GM21423 (cell line): Measurements from ENCODE around the gene ITCH.
"Not testable (repeated sequence)": the region's sequence is repeated elsewhere in the genome, so short reads cannot be mapped to it uniquely, and the experiment has no call there.

Source experiments
- ATAC-seq: cut with Tn5 transposase; IDR thresholded peaks from one replicate; pipeline ENCODE4 v1.9.1; 2021; ENCODE audit warnings: mild to moderate bottlenecking, moderate library complexity; ENCODE audit not compliant: unreplicated experiment

Gene ITCH

DNA sequence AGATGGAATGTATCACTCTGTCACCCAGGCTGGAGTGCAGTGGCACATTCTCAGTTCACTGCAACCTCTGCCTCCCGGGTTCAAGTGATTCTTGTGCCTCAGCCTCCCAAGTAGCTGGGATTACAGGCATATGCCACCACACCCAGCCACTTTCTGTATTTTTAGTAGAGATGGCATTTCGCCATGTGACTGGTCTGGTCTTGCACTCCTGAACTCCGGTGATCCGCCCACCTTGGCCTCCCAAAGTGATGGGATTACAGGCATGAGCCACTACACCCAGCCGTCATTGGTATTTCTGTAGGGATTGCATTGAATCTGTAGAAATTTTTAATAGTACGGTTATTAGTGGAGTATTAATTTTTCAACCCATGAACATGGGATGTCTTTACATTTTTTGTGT lies 134.5 kb downstream of the ITCH start:
- ATAC-seq: not testable (repeated sequence)

DNA sequence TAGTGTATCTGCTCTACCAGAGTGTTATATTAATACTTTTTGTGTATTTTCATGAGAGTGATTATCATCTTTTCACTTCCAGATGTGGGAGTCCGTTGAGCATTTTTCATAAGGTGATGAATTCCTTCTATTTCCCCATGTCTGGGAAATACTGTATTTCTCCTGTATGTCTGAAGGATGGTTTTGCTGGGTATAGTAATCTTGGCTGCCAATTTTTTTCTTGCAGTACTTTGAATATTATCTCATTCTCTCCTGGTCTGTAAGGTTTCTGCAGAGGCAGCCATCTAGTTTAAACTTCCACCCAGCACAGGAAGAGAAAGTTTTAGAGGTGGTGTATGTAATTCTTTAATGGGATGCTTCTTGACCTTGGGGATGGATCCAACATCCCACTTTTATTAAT lies 137.8 kb downstream of the ITCH start:
- no peak for ATAC-seq

DNA sequence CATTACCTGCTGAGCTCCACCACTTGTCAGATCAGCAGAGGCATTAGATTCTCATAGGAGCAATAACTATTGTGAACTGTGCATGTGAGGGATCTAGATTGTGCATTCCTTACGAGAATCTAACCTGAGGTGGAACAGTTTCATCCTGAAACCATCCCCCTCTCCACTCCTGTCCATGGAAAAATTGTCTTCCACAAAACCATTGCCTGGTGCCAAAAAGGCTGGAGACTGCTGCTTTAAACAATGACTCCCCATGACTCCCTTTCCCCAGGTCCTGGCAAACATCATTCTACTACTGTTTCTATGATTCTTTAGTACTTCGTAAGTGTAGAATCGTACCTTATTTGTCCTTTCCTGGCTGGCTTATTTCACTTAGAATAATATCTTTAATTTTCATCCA lies 143.4 kb downstream of the ITCH start:
- ATAC-seq: no peak

DNA sequence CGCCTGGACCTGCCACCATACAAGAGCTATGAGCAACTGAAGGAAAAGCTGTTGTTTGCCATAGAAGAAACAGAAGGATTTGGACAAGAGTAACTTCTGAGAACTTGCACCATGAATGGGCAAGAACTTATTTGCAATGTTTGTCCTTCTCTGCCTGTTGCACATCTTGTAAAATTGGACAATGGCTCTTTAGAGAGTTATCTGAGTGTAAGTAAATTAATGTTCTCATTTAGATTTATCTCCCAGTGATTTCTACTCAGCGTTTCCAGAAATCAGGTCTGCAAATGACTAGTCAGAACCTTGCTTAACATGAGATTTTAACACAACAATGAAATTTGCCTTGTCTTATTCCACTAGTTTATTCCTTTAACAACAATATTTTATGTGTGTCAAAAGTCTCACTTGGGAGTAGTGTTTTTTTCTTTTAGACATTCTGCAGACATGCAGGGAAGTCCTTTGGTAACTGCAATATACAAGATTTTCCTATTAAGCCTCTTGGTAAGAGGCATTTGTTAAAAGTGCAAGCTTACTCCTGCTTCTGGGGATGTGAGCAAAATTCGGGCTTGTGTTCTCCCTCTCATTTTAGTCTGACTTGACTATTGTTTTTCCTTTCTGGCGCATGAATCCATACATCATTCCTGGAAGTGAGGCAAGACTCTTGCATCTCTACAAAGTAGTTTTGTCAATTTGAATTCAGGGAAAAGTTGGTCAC lies 144.8 kb downstream of the ITCH start:
- no peak for ATAC-seq

DNA sequence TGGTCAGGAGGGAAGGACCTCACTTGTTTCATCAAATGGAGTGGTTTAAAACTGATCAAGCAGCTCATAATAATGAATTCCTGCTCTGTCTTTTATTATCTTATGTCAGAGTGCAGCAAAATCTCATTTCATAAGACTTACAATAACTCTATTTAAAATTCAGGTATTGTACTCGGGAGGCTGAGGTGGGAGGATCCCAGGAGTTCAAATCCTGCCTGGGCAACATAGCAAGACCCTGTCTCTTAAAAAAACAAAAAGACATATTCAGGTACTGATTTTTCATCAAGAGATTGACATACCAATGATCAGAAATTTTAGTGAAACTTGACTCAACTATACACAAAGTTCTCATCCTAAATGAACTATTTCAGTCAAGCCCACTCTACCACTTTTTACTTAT lies 147.5 kb downstream of the ITCH start:
- no peak for ATAC-seq

DNA sequence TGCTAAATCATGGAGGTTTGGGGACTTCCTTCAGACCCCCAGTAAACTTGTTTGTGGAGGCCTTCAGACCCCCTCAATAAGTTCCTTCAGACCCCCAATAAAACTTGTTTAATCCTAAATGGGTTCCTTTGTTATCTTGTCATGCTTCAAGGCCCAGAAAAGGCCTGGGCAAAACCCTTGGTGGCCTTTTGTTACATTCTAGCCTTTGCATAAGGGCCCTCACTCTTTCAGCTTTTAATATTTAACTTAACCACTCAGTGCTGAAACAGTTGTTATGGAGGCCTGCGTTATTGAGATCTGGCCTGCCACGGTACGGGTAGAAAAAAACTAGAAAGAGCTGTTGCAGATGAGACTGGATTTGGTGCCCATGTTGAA lies 148.8 kb downstream of the ITCH start:
- ATAC-seq: no peak

DNA sequence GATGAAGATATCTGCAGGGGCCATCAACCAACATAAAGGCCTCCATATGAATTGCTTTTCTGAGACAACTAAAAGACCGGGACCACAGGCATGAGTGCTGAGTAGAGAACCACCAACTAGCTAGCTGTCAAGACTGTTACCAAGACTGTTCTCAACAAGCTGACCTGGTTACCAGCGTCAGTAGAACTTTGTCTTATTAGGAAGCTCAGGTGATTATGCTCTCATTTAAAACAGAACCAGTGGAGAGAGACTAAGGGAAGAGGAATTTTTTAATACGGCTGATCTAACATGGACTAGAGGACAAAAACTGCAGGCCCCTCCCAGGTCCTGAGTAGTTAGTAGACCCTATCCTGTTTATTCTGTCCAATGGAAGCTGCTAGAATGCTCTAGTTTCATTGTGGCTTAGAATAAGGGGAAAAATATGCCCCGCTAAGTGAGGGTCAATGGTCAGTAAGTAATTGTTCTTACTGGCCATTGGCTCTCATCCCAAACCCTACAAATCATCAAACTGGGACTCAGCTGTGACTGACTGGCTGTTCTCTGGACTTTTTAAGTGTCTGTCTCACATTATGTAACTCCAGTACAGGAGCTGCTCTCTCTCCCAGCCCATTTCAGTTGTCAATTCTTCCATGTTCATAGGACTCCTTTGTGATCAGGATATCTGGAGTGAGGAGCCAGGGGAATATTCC lies 149.3 kb downstream of the ITCH start:
- no peak for ATAC-seq

DNA sequence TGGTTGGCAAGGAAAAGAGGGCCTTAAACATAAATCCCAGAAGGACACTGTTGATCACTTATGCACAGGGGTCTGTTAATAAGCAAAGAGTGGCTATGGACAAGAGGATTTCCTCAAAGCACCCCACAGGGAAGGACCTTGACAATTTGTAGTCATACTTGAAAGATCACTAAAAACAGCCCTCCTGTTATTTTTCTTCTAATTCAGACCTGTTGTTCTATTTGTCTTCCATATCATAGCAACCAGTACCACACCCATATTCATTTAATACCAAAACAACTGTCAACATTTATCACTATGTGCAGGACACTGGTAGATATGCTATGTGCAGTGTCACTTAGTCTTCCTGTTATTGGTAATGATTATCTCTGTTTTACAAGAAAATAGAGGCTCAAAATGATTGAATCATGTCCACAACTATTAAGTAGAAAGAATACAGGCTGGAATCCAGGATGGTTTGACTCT lies 149.9 kb downstream of the ITCH start:
- no peak for ATAC-seq

DNA sequence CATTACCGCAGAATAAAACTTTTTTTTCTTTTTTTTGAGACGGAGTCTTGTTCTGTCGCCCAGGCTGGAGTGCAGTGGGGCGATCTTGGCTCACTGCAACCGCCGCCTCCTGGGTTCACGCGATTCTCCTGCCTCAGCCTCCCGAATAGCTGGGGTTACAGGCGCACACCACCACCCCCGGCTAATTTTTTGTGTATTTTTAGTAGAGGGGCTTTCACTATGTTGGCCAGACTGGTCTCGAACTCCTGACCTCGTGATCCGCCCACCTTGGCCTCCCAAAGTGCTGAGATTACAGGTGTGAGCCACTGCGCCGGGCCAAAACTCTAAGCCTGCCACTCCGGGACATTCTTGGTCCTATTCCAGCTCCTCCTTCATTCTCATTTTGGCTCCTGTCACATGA lies 151.0 kb downstream of the ITCH start:
- not testable (repeated sequence) for ATAC-seq

DNA sequence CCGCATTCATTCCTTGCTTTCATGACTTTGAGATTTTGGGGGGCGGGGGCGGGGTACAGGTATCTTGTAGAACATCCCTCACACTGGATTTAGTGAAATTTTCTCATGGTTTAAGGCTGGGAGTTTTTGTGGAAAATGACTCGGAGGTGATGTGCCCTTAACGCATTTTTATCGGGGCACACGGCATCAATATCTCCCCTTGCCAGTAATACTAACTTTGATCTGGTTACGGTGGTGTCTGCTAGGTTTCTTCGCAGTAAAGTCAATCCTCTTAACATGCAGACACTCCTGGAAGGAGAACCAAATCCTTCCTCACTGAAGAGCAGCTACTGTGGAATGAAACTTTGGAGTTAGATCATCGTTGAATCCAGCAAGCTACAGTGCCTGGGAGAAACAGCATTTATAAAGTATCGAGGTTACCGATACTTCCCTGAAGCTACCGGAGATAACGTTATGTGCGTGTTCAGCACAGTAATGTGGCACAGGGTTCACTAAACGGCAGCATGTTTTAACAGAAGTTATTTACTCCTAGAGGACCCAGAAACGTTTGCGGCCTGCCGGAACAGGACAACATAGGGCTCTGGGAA lies 151.9 kb downstream of the ITCH start:
- ATAC-seq: no peak

DNA sequence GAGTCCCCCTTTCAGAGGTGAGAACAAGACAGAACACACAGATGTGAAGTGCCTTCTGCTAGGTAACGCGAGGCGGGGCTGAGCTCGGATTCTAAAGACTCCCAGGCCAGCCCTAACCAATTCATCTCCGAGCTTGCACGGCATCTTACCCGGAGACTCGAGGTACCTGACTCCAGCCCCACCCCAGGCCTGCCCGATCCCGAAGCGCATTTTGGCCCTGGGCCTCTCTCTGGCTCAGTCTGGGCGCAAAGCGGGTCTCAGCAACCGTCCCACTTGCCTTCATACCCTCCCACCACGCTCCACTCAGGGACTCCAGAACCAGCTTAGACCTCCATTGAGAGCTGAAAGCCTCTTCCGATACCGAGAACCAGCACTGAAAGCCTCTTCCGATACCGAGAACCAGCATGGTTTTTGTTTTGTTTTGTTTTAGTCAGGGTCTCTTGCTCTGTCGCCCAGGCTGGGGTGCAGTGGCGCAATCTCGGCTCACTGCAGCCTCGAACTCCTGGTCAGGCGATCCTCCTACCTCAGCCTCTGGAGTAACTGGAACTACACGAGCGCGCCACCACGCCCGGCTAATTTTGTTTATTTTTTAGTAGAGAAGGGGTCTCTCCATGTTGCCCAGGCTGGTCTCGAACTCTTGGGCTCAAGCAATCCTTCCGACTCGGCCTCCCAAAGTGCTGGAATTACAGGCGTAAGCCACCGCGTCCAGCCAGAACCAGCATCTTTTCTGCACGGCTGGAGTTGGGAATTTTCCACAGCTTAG lies 152.6 kb downstream of the ITCH start:
- peak; percentile 50 for ATAC-seq

DNA sequence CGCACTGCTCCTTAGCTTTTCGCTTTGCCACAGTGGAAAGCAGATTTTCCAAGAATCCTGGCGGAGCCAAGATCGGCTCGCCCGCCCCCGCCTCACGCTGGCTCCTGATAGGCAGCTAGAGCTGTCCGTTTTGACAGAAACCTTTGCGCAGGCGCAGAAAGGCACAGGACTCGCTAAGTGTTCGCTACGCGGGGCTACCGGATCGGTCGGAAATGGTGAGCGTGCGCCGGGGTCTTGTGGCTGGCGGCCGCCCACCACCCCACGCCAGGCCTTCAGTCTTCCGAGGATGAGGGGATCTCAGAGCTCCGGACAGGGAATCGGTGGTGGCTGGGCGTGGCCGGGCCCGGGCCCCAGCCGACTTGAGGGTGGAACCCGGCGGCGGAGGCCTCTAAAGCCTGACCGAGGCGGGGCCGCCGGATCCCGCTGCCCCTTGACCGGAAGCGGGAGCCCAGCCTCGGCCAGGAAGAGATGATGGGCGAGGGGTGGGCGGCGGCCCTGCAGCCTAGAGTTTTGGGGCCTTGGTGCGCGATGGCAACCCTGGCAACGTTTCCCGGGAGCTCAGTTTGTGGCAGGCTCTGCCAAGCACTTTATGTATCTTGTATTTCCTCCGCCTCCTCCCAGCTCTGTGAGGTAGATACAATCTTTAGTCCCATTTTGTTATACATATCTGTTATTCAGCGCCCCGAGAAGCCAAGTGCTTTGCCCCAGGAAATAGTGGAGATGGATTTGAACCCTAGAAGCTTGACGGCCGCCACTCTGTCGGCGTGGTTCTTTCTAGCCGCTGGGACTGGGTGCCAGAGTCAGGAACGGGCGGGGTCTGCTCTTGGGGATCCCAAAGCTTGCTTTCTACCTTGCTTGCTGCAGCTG lies 153.4 kb downstream of the ITCH start, which contains the start of gene DYNLRB1:
TSS of gene DYNLRB1 (plus strand) at position 176 of the 867 bp plus-strand sequence. CDS start at position 213, 37 bp downstream.
- peak; percentile 66 for ATAC-seq

DNA sequence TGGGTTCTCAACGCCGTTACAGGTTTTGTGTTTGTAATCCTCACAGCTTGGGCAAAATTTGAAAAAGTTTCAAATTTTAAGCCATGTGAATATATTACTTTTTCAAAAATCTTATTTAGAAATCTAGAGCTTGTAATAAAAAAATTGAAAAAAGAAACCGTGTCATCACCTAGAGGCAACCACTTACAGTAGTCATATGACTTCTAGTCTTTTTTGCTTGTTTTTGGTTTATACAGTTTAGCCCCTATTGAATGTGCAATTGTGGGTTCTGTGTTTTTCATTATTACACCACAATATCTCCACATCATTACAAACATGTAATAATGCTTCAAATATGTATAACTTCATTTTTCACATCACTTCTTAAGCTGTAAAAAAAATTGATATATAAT lies 154.0 kb downstream of the ITCH start:
- no peak for ATAC-seq

DNA sequence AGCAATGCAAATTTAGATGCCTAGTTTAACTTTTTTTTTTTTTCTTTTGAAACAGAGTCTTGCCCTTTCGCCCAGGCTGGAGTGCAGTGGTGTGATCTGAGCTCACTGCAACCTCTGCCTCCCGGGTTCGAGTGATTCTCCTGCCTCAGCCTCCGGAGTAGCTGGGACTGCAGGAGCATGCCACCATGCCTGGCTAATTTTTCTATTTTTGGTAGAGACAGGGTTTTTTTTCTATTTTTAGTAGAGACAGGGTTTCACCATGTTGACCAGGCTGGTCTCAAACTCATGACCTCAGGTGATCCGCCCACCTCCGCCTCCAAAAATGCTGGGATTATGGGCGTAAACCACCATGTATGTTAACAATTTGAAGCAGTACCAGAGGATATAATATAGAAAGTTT lies 155.8 kb downstream of the ITCH start:
- not testable (repeated sequence) for ATAC-seq

DNA sequence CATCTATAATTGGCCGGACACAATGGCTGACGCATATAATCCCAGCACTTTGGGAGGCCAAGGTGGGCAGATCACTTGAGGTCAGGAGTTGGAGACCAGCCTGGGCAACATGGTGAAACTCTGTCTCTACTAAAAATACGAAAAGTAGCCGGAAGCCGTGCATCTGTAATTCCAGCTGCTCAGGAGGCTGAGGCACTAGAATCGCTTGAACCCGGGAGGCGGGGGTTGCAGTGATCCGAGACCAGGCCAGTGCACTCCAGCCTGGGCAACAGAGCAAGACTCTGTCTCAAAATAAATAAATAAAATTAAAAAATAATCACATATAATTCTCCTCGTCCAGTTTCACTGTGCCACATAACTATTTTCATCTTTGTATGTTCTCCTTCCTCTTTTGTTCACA lies 156.8 kb downstream of the ITCH start:
- not testable (repeated sequence) for ATAC-seq

DNA sequence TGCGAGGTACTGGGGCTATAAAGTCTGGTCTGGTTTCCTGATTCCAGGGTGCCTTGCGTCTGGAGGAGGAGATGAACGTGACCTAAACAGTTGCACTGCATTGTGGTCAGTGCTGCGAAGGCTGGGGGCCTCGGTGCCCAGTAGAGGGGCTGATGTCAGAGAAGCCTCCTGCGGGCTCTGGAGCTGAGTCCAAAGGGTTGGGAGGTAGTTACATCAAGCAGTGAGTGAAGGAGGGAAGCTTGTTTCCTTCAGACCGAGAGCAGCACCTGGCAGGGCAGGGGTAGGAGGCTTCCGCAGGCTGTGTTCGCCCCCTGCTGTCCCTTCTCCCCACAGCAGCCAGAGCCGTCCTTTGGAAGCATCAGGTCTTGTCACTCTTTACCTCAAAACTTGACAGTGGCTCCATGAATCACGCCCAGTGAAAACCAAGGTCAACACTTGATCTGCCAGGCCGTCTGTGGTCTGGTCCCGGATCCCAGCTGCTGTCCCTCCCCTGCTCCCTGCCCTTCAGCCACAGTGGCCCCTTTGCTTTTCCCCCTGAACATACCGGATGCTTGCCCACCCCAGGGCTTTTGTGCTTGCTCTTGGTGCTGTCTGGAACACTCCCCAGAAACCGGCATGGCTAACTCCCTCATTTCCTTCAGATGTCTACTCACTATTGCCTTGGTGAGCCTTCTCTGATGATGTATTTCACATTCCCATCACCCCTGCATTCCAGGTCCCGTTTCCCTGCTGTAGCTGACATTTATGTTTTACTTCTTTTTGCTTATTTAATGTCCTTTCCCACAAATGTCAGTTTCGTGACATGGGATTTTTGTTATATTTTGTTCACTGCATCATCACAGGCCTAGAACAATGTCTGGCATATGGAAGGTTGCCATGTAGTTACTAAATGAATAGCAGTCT lies 160.1 kb downstream of the ITCH start:
- ATAC-seq: no peak

DNA sequence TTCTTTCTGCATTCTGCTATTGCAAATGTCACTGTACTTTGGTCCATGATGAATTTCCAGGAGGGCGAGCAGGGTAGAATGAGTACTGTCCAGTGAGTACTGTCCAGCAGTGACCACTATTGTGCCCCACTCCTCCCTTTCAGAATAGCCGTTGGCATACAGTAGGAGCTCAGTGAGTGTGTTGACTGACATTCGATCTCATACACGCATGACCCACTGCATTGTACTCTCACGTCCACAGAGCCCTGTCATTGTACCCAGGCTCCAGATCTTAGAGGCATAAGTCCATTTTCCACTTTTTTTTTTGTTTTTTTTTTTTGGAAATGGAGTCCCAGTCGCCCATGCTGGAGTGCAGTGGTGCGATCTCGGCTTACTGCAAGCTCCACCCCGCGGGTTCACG lies 161.4 kb downstream of the ITCH start:
- no peak for ATAC-seq

DNA sequence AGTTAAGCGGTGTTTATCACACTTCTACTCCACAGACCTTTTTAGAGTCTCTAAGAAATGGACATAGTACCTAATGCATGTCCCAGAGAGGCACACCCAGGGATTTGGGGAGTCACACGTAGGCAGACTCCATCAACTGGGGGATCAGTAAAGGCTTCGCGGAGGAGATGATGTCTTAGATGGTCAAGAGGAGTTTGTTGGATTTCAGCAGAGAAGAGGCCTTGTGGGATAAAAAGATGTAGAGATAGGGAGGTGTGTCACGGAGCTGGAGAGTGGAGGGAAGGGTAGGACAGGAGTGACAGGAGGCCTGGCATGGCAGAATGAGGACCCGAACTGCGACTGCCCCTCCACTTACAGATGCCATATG lies 162.3 kb downstream of the ITCH start:
- no peak for ATAC-seq

DNA sequence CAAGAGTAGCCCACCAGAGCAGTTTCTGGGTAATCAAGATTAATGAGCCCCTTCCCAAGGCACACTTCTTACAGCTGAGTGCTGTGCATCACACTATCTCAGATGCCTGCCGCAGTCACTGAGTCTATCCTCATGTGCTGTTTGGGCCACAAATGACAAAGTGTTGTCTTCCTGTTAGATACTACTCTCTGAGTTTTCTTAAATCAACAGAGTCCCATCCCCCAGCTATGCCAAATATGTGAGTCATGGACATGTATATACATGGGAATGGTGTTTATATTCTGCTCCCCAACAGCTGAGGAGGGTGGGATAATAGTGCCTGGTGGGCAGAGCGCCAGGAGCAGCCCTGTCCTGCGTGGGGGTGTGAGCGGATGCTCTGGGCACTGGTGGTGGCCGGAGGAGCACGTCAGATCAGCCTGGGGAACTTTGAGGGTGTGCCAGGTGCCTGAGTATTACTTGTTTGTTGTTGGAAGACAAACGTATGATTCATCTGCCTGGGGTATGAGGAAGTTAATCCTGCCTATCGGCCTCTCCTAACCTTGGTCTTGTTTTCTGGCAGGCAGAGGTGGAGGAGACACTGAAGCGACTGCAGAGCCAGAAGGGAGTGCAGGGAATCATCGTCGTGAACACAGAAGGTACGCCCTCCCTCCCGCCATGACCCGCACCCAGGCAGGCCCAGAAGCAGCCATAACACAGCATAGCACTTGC lies 162.8 kb downstream of the ITCH start:
- no peak for ATAC-seq
